Panc1 (cell line): ENCODE data around the gene MAD1L1. TPM values are rescaled to one million over a fixed set of nuclear protein-coding genes. Genes with fewer than 3 reads are reported as not detected.
A peak's percentile ranks its signal among the peaks of the same experiment; 100 is the strongest.

Experiments
- ATAC-seq: fragments of 200-7000 bp; cut with Tn5 transposase; 2 replicates; pipeline ENCODE4 v1.9.1; 2020; ENCODE audit warnings: mild to moderate bottlenecking, moderate library complexity
- BruUV-seq: library from RNA; stranded (reverse); fragments of 400-500 nt; replicated peaks from 2 replicates; lab custom pipeline; 2021; lab: Mats Ljungman, UMichigan
- CTCF ChIA-PET: fragments of 300-600 bp; sonication (Branson Sonifier 250); formaldehyde crosslinking; loops from one replicate; lab custom pipeline; 2022; ENCODE audit warnings: antibody characterized with exemption; lab: Charles Lee
- POLR2A ChIA-PET: fragments of 300-600 bp; sonication (Branson Sonifier 250); formaldehyde crosslinking; loops from one replicate; lab custom pipeline; 2022; ENCODE audit warnings: antibody characterized with exemption; lab: Charles Lee
- DNase-seq: peaks from one replicate; pipeline ENCODE4 v3.0.0-alpha.2; 2010; ENCODE audit warnings: low read depth, low spot score
- H3K27ac ChIP-seq: 2 replicates; pipeline ENCODE4 v1.5.1; 2011; ENCODE audit warnings: mild to moderate bottlenecking, low read length, inconsistent platforms
- H3K27me3 ChIP-seq: fragments of 200-500 bp; sonication (Bioruptor generic); 2 replicates; pipeline ENCODE4 v1.6.0; 2014; ENCODE audit warnings: low read length, inconsistent platforms; ENCODE audit not compliant: control insufficient read depth, insufficient read depth
- H3K36me3 ChIP-seq: fragments of 200-500 bp; sonication (Bioruptor generic); 2 replicates; pipeline ENCODE4 v1.5.1; 2014; ENCODE audit warnings: inconsistent platforms, mild to moderate bottlenecking, low read length, moderate library complexity; ENCODE audit not compliant: control insufficient read depth, insufficient read depth
- H3K4me1 ChIP-seq: 2 replicates; pipeline ENCODE4 v1.5.1; 2011; ENCODE audit warnings: inconsistent platforms, mild to moderate bottlenecking, low read length, moderate library complexity; ENCODE audit not compliant: control insufficient read depth, insufficient read depth
- H3K4me3 ChIP-seq, 2 experiments: 2 replicates each; pipeline ENCODE4 v1.5.1; 2011 to 2012; ENCODE audit warnings: low read depth in 2 of 2, low read length in 2 of 2, mild to moderate bottlenecking in 2 of 2, inconsistent platforms in 1 of 2, moderate library complexity in 1 of 2
- H3K9me3 ChIP-seq: fragments of 200-500 bp; sonication (Bioruptor generic); 2 replicates; pipeline ENCODE4 v1.5.1; 2014; ENCODE audit warnings: low read depth, mild to moderate bottlenecking, inconsistent platforms, low read length, moderate library complexity; ENCODE audit not compliant: control insufficient read depth, insufficient read depth
- POLR2AphosphoS5 ChIP-seq: IDR thresholded peaks from 2 replicates; pipeline ENCODE4 v1.6.1; 2012; ENCODE audit warnings: mild to moderate bottlenecking, low read depth, low read length, moderate library complexity
- SIN3A ChIP-seq: IDR thresholded peaks from 2 replicates; pipeline ENCODE4 v1.6.1; 2012; ENCODE audit warnings: low read depth, mild to moderate bottlenecking, low read length, moderate library complexity, borderline replicate concordance; ENCODE audit not compliant: insufficient read depth
- TCF7L2 ChIP-seq: IDR thresholded peaks from 2 replicates; pipeline ENCODE4 v1.6.1; 2011; ENCODE audit warnings: mild to moderate bottlenecking, low read depth, low read length, inconsistent platforms
- in situ Hi-C: cut with HindIII; loops from 2 replicates; pipeline ENCODE4 v1.10.0; 2016; ENCODE audit warnings: low sequenced_read_pairs, low pct_unique_long_range_greater_than_20kb
- intact Hi-C: fragments of 100-400 bp; cut with micrococcal nuclease; formaldehyde crosslinking; loops from one replicate; pipeline ENCODE4 v1.10.0; 2022; ENCODE audit not compliant: unreplicated experiment
- total RNA-seq: library from RNA; stranded (reverse); gene quantifications from one replicate; pipeline ENCODE4 v1.2.1, GENCODE V29; 2021; ENCODE audit not compliant: unreplicated experiment
- TF ChIP-seq, protein P1 (sequence below): fragments of 450-650 bp; IDR thresholded peaks from 2 replicates; pipeline ENCODE4 v1.5.1; 2017; ENCODE audit warnings: mild to moderate bottlenecking
- TF ChIP-seq, protein P2 (sequence below), 2 experiments: IDR thresholded peaks; 2 replicates each; pipeline ENCODE4 v1.6.1; 2011 to 2012; ENCODE audit warnings: low read depth in 2 of 2, control low read depth in 1 of 2, low read length in 1 of 2, mild to moderate bottlenecking in 1 of 2, moderate library complexity in 1 of 2; ENCODE audit not compliant: insufficient read depth in 1 of 2

The MAD1L1 gene
- total RNA-seq, 1 experiment from 2014 or later = 70.8 TPM

DNA sequence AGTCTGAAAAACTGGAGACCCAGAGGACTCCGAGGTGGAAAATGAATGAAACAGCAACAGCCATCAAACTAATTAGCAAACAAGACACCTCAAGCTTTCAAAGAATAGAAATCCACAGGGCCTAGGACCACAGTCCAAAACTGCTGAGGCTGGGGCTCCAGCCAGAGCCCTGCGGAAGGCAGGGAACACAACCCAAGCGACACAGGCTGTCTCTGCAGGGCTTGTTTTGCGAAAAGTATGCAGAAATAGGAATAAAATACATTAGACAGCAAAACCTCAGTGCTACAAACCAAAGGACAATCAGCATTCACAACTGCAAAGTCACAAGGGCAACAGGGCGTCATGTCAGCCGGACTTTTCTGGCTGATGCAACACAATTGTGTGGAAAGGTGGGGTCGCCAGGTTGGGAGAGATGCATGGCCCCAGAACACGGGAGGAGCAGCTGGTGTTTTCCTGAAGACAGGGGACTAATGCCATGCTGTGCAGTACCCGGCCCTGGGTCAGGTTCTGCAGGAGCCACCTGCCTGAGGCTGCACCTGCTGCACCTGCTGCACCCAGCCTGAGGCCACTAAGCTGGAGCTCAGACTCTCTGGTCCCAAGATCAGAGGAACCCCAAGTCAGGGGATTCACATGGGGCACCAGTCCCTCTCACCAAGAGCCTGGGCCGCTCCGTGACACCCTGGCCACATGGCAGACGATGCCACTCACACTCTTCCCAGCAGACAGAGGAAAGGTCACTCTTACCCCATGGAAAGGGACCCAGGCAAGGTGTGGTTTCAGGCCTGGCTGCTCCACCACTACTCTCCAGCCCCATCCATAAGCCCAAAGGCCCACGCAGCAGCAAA is 74.2 kb downstream of the MAD1L1 start:
- no TSS peak for BruUV-seq
- no peak overlapping the region for H3K27ac ChIP-seq
- intact Hi-C loops = no loop called here
- H3K4me1 ChIP-seq = peaks cover 27% of the 10 kb centered on the region
- ChIA-PET CTCF (interaction anchor here (1.0 kb wide), 1 partner anchor 36 kb away, joined by 4 read pairs; no protein-coding TSS in a partner anchor), POLR2A (no interaction called here)
- no peak for DNase-seq
- TF ChIP-seq SIN3A (no peak), POLR2AphosphoS5 (no peak), TCF7L2 (no peak)
- TF ChIP-seq, protein P1, sequence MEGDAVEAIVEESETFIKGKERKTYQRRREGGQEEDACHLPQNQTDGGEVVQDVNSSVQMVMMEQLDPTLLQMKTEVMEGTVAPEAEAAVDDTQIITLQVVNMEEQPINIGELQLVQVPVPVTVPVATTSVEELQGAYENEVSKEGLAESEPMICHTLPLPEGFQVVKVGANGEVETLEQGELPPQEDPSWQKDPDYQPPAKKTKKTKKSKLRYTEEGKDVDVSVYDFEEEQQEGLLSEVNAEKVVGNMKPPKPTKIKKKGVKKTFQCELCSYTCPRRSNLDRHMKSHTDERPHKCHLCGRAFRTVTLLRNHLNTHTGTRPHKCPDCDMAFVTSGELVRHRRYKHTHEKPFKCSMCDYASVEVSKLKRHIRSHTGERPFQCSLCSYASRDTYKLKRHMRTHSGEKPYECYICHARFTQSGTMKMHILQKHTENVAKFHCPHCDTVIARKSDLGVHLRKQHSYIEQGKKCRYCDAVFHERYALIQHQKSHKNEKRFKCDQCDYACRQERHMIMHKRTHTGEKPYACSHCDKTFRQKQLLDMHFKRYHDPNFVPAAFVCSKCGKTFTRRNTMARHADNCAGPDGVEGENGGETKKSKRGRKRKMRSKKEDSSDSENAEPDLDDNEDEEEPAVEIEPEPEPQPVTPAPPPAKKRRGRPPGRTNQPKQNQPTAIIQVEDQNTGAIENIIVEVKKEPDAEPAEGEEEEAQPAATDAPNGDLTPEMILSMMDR = no peak
- TF ChIP-seq, protein P2, sequence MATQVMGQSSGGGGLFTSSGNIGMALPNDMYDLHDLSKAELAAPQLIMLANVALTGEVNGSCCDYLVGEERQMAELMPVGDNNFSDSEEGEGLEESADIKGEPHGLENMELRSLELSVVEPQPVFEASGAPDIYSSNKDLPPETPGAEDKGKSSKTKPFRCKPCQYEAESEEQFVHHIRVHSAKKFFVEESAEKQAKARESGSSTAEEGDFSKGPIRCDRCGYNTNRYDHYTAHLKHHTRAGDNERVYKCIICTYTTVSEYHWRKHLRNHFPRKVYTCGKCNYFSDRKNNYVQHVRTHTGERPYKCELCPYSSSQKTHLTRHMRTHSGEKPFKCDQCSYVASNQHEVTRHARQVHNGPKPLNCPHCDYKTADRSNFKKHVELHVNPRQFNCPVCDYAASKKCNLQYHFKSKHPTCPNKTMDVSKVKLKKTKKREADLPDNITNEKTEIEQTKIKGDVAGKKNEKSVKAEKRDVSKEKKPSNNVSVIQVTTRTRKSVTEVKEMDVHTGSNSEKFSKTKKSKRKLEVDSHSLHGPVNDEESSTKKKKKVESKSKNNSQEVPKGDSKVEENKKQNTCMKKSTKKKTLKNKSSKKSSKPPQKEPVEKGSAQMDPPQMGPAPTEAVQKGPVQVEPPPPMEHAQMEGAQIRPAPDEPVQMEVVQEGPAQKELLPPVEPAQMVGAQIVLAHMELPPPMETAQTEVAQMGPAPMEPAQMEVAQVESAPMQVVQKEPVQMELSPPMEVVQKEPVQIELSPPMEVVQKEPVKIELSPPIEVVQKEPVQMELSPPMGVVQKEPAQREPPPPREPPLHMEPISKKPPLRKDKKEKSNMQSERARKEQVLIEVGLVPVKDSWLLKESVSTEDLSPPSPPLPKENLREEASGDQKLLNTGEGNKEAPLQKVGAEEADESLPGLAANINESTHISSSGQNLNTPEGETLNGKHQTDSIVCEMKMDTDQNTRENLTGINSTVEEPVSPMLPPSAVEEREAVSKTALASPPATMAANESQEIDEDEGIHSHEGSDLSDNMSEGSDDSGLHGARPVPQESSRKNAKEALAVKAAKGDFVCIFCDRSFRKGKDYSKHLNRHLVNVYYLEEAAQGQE (IDR thresholded peaks at IDR 0.05; ENCODE audit: insufficient read depth in 1 of 2, low read depth in 2 of 2, low read length in 1 of 2) = no peak
- H3K4me3 ChIP-seq = no peak overlapping the region
- no peaks in the 10 kb centered on the region for H3K9me3 ChIP-seq
- H3K27me3 ChIP-seq = no peaks in the 10 kb centered on the region
- H3K36me3 ChIP-seq = no peaks in the 10 kb centered on the region
- in situ Hi-C loops = no loop called here
- no peak for ATAC-seq

DNA sequence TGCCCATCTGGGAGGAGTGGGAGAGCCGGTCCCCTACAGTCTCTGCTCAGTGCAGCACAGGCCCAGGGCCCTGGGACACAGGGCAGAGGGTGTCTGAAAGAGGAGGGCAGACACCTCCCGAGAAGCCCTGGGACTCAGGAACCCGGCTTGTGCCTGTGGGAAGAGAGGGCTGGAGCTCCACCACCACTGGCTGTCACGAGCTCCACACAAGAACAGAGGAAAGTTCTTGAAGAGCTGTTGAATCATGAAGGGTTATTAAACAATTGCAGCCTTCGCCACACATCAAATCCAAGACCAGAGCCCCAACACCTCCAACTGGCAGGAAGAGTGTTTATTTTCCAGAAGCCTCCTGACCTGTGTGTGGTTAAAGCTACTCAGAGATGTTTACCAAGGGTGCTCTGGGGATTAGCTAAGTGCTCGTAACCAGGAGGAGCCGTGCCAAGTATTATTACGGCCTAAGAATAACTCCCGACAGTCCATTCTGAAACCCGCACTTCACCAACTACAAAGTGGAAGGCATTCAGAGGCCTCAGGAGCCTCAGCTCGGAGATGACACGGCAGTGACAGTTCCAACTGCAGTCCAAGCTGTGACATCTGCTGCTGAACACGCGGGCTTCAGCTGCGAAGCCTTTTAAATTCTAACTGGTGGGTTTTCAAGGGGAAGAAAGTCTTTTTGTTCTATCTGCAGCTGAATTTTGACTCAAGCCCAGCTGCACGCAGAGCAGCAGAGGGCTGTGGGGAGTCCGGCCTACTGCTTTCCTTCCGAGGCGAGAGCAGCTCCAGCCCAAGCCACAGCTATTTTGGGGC is 75.1 kb downstream of the MAD1L1 start:
- no peaks in the 10 kb centered on the region for H3K9me3 ChIP-seq
- no peaks in the 10 kb centered on the region for H3K36me3 ChIP-seq
- H3K4me1 ChIP-seq = peaks cover 27% of the 10 kb centered on the region
- H3K27ac ChIP-seq = 0 out of 2 replicates have a peak overlapping the region, but pooled peaks have one; percentile 19
- no TSS peak for BruUV-seq
- 0 out of 2 replicates have a peak, but pooled peaks have one; percentile 74 for TF ChIP-seq SIN3A
- TF ChIP-seq POLR2AphosphoS5 = peak; percentile 94
- TF ChIP-seq TCF7L2 = peak; percentile 81
- TF ChIP-seq, protein P1 = no peak
- TF ChIP-seq, protein P2 (IDR thresholded peaks at IDR 0.05; ENCODE audit: insufficient read depth in 1 of 2, low read depth in 2 of 2, low read length in 1 of 2) = no peak
- CTCF ChIA-PET = interaction anchor here (0.5 to 1.0 kb wide), 2 partner anchors 37 to 189 kb away, joined by 4 read pairs; no protein-coding TSS in a partner anchor
- in situ Hi-C loops (no loop called here), intact Hi-C loops (no loop called here)
- POLR2A ChIA-PET = no interaction called here
- ATAC-seq (peak; percentile 90), DNase-seq (peak; percentile 32)
- H3K4me3 ChIP-seq = no peak overlapping the region
- H3K27me3 ChIP-seq = no peaks in the 10 kb centered on the region
